ACC112 (cell line): ENCODE measurements around the gene GSG1L.

Experiments
- H2AFZ ChIP-seq: fragments of 200-600 bp; sonication (generic); one replicate; pipeline ENCODE4 v1.6.0; 2017; ENCODE audit warnings: antibody characterized with exemption, low read length; ENCODE audit not compliant: unreplicated experiment
- H3K27ac ChIP-seq: fragments of 200-600 bp; sonication (generic); 2 replicates; pipeline ENCODE4 v1.5.1; 2014; ENCODE audit warnings: low read depth, mild to moderate bottlenecking, antibody characterized with exemption, low read length, moderate library complexity
- H3K27me3 ChIP-seq: fragments of 200-600 bp; sonication (generic); 2 replicates; pipeline ENCODE4 v1.6.1; 2014; ENCODE audit warnings: mild to moderate bottlenecking, antibody characterized with exemption, low read length, moderate library complexity, mixed read lengths; ENCODE audit not compliant: insufficient read depth
- H3K36me3 ChIP-seq: fragments of 200-600 bp; sonication (generic); 2 replicates; pipeline ENCODE4 v1.6.1; 2016; ENCODE audit warnings: mild to moderate bottlenecking, antibody characterized with exemption, low read length, moderate library complexity, mixed read lengths; ENCODE audit not compliant: insufficient read depth
- H3K4me1 ChIP-seq: fragments of 200-600 bp; sonication (generic); one replicate; pipeline ENCODE4 v1.6.1; 2016; ENCODE audit warnings: low read length, mixed read lengths; ENCODE audit not compliant: insufficient read depth, unreplicated experiment, control insufficient read depth
- H3K4me3 ChIP-seq: fragments of 200-600 bp; sonication (generic); 2 replicates; pipeline ENCODE4 v1.5.1; 2014; ENCODE audit warnings: mild to moderate bottlenecking, low read depth, low read length
- H3K79me2 ChIP-seq: fragments of 200-600 bp; sonication (generic); one replicate; pipeline ENCODE4 v1.6.0; 2016; ENCODE audit warnings: low read length; ENCODE audit not compliant: control insufficient read depth, unreplicated experiment, insufficient read depth

Gene GSG1L

DNA sequence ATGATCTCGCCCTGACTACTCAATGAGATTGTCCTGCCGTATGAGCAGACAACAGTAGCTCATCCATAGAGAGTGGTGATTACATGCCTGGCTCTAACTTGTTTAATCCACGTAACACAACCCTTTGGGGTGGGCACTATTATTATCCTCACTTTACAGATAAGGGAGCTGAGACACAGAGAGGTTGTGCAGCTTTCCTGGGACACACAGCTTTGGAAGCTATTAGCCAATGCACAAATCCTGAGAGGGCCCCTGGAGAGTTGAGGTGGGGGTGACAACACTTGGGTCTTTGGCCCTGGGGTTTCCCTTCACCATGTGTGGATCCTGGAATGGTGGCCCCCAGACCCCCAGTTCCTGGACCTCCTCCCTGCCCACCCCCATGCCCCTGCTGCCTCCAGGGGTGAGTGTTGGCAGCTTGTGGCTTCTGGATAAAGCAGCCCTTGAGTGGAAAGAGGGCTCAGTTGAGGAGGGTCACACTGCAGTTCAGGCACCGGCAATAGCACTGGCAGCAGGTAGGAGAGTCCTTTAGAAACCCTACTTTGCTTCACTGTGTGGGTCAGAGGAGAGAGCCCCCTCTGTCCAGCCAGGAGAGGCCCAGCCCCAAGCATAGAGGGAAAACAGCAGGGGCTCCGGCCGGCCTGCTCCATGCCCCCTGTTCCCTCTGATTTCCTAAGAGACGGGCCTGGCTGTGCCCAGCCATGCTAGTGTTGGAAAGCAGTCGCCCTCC, 282.9 kb downstream of the GSG1L start:
- H3K4me1 ChIP-seq = no peaks in the 10 kb centered on the region
- H3K79me2 ChIP-seq = no peaks in the 10 kb centered on the region
- no peaks in the 10 kb centered on the region for H3K27me3 ChIP-seq
- H3K36me3 ChIP-seq = no peaks in the 10 kb centered on the region
- no peak overlapping the region for H3K4me3 ChIP-seq
- H2AFZ ChIP-seq = no peak overlapping the region
- H3K27ac ChIP-seq = no peak overlapping the region

DNA sequence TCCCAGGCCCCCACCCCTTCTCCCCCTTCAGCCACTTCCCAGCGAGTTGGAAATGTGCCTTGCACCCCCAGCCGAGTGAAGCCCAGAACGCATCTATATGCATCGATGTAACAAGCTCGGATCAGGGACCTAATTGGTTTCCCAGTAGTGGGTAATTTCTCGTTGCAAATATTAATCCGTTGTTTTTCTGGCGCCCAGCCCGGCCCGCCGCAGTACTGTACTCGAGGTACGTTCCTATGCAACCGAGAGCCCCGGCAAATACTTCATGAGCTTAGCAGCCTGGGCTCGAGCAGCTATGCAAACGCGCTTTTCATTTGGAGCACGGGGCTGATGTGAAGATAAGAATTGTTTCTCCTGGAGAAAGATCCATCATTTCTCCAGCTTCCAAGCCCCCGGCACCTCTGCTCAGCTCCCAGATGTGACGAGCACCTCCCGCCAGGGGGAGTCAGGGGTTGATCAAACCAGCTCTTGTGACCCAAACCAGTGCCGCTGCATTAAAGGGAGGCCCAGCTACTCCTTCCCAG, 283.8 kb downstream of the GSG1L start:
- H3K79me2 ChIP-seq = no peaks in the 10 kb centered on the region
- no peaks in the 10 kb centered on the region for H3K36me3 ChIP-seq
- no peaks in the 10 kb centered on the region for H3K4me1 ChIP-seq
- H2AFZ ChIP-seq = no peak overlapping the region
- no peak overlapping the region for H3K27ac ChIP-seq
- H3K27me3 ChIP-seq = no peaks in the 10 kb centered on the region
- H3K4me3 ChIP-seq = no peak overlapping the region

DNA sequence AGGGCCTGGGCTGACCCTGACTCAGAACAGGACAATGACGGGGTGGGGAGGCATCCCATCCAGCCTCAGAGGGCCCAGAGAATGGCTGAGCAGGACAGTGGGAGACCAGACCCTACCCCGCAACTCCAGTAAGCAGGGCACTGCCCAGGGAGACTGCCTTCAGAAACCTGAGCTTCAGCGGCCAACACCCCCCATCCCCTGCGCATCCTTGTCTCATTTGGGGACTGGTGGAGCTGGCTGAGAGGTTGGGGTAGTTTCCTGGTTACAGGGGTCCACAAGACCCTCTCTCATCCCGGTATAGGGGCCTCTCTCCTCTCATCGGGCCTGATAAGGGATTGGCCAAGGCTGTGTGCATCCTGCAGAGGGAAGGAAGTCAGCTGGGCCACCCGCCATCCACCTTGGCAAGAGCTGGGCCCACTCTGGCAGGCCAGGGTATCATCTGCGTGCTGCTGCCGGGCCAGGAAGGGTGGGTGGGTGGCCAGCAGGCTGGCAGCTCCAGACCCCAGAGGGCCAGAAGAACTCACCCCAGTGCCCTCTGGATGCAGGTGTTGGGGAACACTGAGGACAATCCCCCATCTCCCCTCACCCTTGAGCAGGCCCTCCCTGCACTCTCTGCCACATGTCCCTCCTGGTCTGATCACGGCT, 284.5 kb downstream of the GSG1L start:
- Histone ChIP-seq H3K27ac (no peak overlapping the region), H3K4me1 (no peaks in the 10 kb centered on the region), H3K4me3 (no peak overlapping the region), H2AFZ (no peak overlapping the region), H3K79me2 (no peaks in the 10 kb centered on the region), H3K27me3 (no peaks in the 10 kb centered on the region), H3K36me3 (no peaks in the 10 kb centered on the region)

DNA sequence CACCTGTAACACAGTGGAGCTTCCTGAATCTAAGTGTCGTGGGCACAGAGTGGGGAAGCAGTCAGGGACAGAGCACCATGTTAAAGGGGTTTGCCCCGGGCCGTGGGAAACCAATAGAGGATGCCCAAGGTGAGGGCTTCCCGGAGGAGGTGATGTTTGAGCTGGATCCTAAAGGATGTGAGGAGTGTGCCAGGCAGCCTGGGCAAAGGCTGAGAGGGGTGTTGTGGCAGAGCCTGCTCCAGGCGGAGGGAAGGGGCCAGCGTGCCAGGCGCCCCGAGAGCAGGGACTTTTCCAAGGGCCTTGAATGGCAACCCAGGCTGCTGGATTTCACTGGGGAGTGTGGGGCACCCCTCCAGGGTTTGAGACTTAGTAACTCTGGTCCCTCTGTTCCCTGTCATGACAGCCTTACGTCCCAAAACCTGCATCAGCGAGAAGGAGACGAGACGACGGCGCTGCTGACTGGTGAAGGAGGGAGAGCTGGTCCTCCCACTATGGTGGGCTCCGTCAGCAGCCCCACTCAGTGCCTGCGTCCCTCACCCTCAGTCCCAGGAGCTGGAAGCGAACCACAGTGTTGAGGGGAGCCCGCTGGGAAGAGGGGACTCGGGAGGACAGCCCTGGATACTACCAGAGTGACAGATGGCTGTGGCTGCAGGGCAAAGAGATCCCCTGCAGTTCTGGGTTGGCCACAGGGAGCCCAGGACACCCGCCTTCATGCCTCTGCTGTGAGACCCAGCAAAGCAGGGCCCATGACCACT, 285.2 kb downstream of the GSG1L start:
- Histone ChIP-seq H3K4me3 (no peak overlapping the region), H3K79me2 (no peaks in the 10 kb centered on the region), H3K4me1 (no peaks in the 10 kb centered on the region), H2AFZ (no peak overlapping the region), H3K36me3 (no peaks in the 10 kb centered on the region), H3K27me3 (no peaks in the 10 kb centered on the region), H3K27ac (no peak overlapping the region)

- no peaks in the 10 kb centered on the region for H3K79me2 ChIP-seq
- H3K27me3 ChIP-seq = no peaks in the 10 kb centered on the region
- no peak overlapping the region for H3K4me3 ChIP-seq
- H3K36me3 ChIP-seq = no peaks in the 10 kb centered on the region
- H2AFZ ChIP-seq = no peak overlapping the region
- no peak overlapping the region for H3K27ac ChIP-seq
- H3K4me1 ChIP-seq = no peaks in the 10 kb centered on the region
Observed at GRCh38 chr16:27777527-27777926, 286.0 kb downstream of the GSG1L start.

DNA sequence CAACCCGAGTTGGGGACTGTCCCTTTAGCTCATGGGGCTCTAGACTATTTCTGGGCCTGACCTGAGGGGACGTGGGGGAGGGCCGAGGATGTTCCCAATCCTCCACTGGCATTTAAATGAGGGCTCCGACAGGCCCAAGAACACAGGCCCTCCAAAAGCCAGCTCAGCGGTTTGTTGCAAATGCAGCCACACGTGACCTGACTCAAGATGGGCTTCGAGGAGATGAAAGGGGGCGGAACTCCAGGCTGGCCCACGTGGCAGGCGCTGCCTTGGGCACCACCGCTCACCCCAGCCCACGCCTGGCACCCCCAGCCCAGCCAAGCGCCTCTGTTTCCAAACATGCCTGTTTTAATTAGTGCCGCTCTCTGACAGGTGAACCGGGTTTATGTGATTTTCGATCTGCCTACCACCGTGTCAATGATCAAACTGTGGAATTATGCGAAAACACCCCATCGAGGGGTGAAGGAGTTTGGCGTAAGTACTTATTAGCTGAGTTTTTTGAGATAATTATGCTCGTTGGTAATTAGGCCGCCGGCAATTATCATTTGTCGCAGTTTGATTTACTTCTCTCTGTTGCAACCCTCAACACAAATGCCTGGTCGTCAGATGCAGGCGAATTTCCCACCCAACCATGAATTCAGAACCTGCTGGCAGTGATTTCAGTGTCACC, 286.8 kb downstream of the GSG1L start:
- Histone ChIP-seq H3K27me3 (no peaks in the 10 kb centered on the region), H3K4me3 (no peak overlapping the region), H3K27ac (no peak overlapping the region), H3K4me1 (no peaks in the 10 kb centered on the region), H3K36me3 (no peaks in the 10 kb centered on the region), H3K79me2 (no peaks in the 10 kb centered on the region), H2AFZ (no peak overlapping the region)

GRCh38 chr16:27775254-27775653, 288.3 kb downstream of the GSG1L start:
- no peaks in the 10 kb centered on the region for H3K79me2 ChIP-seq
- no peaks in the 10 kb centered on the region for H3K27me3 ChIP-seq
- H3K27ac ChIP-seq = no peak overlapping the region
- no peaks in the 10 kb centered on the region for H3K4me1 ChIP-seq
- no peak overlapping the region for H2AFZ ChIP-seq
- H3K36me3 ChIP-seq = no peaks in the 10 kb centered on the region
- no peak overlapping the region for H3K4me3 ChIP-seq

DNA sequence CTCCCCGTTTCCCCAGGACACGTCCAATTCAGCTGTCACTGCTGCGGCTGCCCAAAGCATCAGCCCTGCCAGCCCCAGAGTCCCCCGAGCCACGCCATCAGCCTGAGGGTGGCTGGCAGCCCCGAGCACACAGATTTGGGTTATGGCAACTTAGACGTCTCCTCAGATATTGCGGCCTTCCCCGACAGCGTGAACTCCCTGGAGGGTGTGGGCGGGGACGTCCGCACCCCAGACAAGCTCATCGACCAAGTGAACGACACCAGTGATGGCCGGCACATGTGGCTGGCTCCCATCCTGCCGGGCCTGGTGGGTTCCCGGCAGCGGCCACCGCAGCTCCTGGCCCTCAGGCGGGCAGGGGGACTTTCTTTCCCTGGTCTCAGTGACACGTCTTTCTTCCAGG, 288.7 kb downstream of the GSG1L start:
- H3K4me1 ChIP-seq = peaks cover 3% of the 10 kb centered on the region
- H3K27ac ChIP-seq = no peak overlapping the region
- H3K27me3 ChIP-seq = no peaks in the 10 kb centered on the region
- H3K36me3 ChIP-seq = no peaks in the 10 kb centered on the region
- no peaks in the 10 kb centered on the region for H3K79me2 ChIP-seq
- H2AFZ ChIP-seq = no peak overlapping the region
- H3K4me3 ChIP-seq = no peak overlapping the region

DNA sequence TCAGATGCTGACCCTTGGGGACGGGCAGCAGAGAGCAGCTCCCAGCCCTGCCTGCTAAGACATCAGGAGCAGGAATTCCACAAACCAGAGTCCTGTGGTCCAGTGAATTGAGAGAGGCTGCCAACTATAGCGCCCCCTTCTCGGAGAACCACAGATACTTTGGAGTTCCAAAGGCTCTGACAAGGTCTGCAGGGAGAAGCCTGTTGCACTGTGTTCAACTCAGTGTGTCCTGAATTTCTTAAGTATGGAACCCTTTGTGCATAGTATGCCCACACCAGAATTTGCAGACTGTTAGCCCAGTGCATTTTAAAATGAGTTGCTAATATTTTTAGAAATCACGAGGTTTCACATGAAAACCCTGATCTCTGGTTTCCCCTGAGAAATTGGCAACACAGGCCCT, 290.2 kb downstream of the GSG1L start:
- Histone ChIP-seq H3K79me2 (no peaks in the 10 kb centered on the region), H3K27ac (no peak overlapping the region), H3K4me1 (peaks cover 7% of the 10 kb centered on the region), H3K4me3 (no peak overlapping the region), H2AFZ (no peak overlapping the region), H3K36me3 (no peaks in the 10 kb centered on the region), H3K27me3 (no peaks in the 10 kb centered on the region)

- H3K4me3 ChIP-seq = no peak overlapping the region
- H2AFZ ChIP-seq = no peak overlapping the region
- H3K79me2 ChIP-seq = no peaks in the 10 kb centered on the region
- no peaks in the 10 kb centered on the region for H3K36me3 ChIP-seq
- no peaks in the 10 kb centered on the region for H3K27me3 ChIP-seq
- peaks cover 7% of the 10 kb centered on the region for H3K4me1 ChIP-seq
- H3K27ac ChIP-seq = no peak overlapping the region
Observed at GRCh38 chr16:27772093-27772825, 291.3 kb downstream of the GSG1L start.
